Measurements from ENCODE around the gene TES. TPM values are rescaled to one million over a fixed set of nuclear protein-coding genes. Genes with fewer than 3 reads are reported as not detected.

The TES gene
- total and polyA plus RNA-seq, 4 donors = 51.9 to 105 (median 78.0) TPM

DNA sequence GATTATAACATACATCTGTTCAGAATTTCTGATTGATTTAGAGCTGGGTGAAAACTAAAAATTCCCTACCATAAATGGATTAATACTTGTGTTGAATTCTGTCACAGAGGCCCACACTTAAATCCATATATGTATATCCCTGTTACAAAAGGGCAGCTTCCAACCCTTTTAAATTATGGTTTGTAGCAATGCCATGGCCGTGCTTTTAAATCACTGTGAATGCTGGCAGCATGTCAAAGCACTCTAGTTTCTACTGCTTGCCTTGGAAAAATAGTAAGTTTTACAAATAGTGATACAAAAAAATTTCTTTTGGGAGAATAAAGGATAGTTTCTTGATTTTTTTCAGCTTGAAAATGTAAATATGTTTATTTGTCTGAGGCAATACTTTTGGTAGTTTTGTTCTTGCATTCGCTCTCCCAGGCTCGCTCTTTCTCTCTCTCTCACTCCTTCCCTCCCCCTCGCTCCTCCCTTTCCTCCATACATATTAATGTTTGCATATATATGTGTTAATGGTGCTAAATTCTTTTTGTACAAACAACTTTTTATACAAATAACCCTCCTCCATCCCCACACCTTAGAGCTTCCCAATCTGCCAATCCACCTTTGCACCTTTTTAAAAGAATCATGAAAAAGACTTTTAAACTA, 29.8 kb downstream of the TES start:
- Histone ChIP-seq H3K27me3 (ENCODE audit: control insufficient read depth in 3 of 3, insufficient read depth in 3 of 3, low read length in 2 of 3) (no peaks in the 10 kb centered on the region), H3K36me3 (ENCODE audit: control insufficient read depth in 4 of 4, insufficient read depth in 4 of 4, low read length in 4 of 4) (peaks cover 0 to 6% (median 2%) of the 10 kb centered on the region in 4 donors), H3K27ac (ENCODE audit: low read depth in 1 of 2, low read length in 1 of 2) (no peak overlapping the region), H3K9ac (ENCODE audit: insufficient read depth in 1 of 2, low read length in 2 of 2) (no peak overlapping the region), H3K9me3 (ENCODE audit: control insufficient read depth in 4 of 4, insufficient read depth in 3 of 4, low read length in 3 of 4) (peaks cover 0 to 3% (median 0%) of the 10 kb centered on the region in 4 donors), H3K4me1 (ENCODE audit: control insufficient read depth in 5 of 5, insufficient read depth in 5 of 5, low read length in 5 of 5) (peaks cover 0 to 8% (median 0%) of the 10 kb centered on the region in 5 donors), H3K4me3 (no peak overlapping the region)
- 72 to 88% methylated on average over 4 of the region's 4 CpGs for WGBS, 2 donors
- TF ChIP-seq, protein P1, sequence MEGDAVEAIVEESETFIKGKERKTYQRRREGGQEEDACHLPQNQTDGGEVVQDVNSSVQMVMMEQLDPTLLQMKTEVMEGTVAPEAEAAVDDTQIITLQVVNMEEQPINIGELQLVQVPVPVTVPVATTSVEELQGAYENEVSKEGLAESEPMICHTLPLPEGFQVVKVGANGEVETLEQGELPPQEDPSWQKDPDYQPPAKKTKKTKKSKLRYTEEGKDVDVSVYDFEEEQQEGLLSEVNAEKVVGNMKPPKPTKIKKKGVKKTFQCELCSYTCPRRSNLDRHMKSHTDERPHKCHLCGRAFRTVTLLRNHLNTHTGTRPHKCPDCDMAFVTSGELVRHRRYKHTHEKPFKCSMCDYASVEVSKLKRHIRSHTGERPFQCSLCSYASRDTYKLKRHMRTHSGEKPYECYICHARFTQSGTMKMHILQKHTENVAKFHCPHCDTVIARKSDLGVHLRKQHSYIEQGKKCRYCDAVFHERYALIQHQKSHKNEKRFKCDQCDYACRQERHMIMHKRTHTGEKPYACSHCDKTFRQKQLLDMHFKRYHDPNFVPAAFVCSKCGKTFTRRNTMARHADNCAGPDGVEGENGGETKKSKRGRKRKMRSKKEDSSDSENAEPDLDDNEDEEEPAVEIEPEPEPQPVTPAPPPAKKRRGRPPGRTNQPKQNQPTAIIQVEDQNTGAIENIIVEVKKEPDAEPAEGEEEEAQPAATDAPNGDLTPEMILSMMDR (IDR thresholded peaks at IDR 0.05; ENCODE audit: control extremely low read depth, extremely low read depth) = no peak
- ATAC-seq (ENCODE audit: insufficient read depth, low FRiP score) = no peak
- peak; percentile 21 to 79 (median 57) for DNase-seq

DNA sequence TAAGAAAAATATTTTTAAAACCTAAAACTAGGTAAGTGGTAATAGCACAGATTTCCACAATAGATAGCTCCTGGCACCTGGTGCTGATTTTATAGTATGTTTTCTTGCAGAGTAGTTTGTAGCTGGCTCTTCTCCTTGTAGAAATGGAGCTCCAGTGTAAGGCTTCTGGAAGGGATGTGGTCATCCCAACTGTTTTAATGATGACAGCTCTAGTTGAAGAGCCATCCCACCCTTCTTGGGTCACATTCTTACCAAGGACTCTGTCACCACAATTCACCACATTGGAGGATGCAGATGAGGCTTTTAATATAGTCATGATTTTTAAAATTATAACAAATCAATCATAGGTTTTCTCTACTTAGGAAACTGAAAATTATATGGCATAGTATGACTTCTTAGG, 31.0 kb downstream of the TES start:
- Histone ChIP-seq H3K27me3 (ENCODE audit: control insufficient read depth in 3 of 3, insufficient read depth in 3 of 3, low read length in 2 of 3) (no peaks in the 10 kb centered on the region), H3K4me1 (ENCODE audit: control insufficient read depth in 5 of 5, insufficient read depth in 5 of 5, low read length in 5 of 5) (peaks cover 0 to 8% (median 0%) of the 10 kb centered on the region in 5 donors), H3K36me3 (ENCODE audit: control insufficient read depth in 4 of 4, insufficient read depth in 4 of 4, low read length in 4 of 4) (peaks cover 0 to 6% (median 2%) of the 10 kb centered on the region in 4 donors), H3K9ac (ENCODE audit: insufficient read depth in 1 of 2, low read length in 2 of 2) (no peak overlapping the region), H3K4me3 (no peak overlapping the region), H3K9me3 (ENCODE audit: control insufficient read depth in 4 of 4, insufficient read depth in 3 of 4, low read length in 3 of 4) (peaks cover 0 to 3% (median 0%) of the 10 kb centered on the region in 4 donors), H3K27ac (ENCODE audit: low read depth in 1 of 2, low read length in 1 of 2) (no peak overlapping the region)
- ATAC-seq (ENCODE audit: insufficient read depth, low FRiP score) (no peak), DNase-seq (no peak)
- TF ChIP-seq, protein P1 (IDR thresholded peaks at IDR 0.05; ENCODE audit: control extremely low read depth, extremely low read depth) = no peak

DNA sequence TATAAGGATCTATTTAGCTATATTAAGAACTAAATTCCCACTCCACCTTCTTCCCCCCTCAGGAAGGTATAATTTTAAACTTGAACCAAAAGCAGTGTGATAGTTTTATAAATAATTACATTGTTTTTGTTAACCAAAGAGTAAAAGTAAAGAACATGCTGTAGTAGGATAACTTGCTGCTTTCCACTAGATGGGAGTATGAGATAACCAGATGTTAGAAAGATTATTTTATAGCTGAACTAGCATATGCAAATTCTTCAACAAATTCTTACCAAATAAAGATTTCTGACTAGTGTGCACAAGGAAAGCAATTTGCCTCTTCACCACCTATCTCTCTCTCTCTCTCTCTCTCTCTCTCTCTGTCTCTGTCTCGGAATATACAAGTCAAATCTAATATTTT, 31.8 kb downstream of the TES start:
- Histone ChIP-seq H3K4me1 (ENCODE audit: control insufficient read depth in 5 of 5, insufficient read depth in 5 of 5, low read length in 5 of 5) (peaks cover 0 to 8% (median 0%) of the 10 kb centered on the region in 5 donors), H3K9me3 (ENCODE audit: control insufficient read depth in 4 of 4, insufficient read depth in 3 of 4, low read length in 3 of 4) (peaks cover 0 to 3% (median 0%) of the 10 kb centered on the region in 4 donors), H3K36me3 (ENCODE audit: control insufficient read depth in 4 of 4, insufficient read depth in 4 of 4, low read length in 4 of 4) (peaks cover 0 to 3% (median under 1%) of the 10 kb centered on the region in 4 donors), H3K9ac (ENCODE audit: insufficient read depth in 1 of 2, low read length in 2 of 2) (no peak overlapping the region), H3K27ac (ENCODE audit: low read depth in 1 of 2, low read length in 1 of 2) (no peak overlapping the region), H3K27me3 (ENCODE audit: control insufficient read depth in 3 of 3, insufficient read depth in 3 of 3, low read length in 2 of 3) (no peaks in the 10 kb centered on the region), H3K4me3 (no peak overlapping the region)
- ATAC-seq (ENCODE audit: insufficient read depth, low FRiP score) (no peak), DNase-seq (no peak)
- TF ChIP-seq, protein P1 (IDR thresholded peaks at IDR 0.05; ENCODE audit: control extremely low read depth, extremely low read depth) = no peak
- WGBS, 2 donors = 93 to 96% methylated on average over 1 of the region's 1 CpG

All from lung (tissue), 12 donors.